Subcutaneous abdominal adipose tissue (tissue), 5 donors: ENCODE measurements around the gene FAM151A.

Experiments used
- H3K27ac ChIP-seq: one replicate; pipeline ENCODE4 v1.7.0; 2013; ENCODE audit warnings: low read depth, mild to moderate bottlenecking, inconsistent platforms, low read length, moderate library complexity
- H3K27me3 ChIP-seq, 5 donors: one replicate each; pipeline ENCODE4 v1.7.0; 2013; ENCODE audit warnings: low read length in 5 of 5, inconsistent platforms in 1 of 5; ENCODE audit not compliant: control insufficient read depth in 5 of 5, insufficient read depth in 4 of 5
- H3K36me3 ChIP-seq, 5 donors: one replicate each; pipeline ENCODE4 v1.7.0; 2013; ENCODE audit warnings: low read length in 5 of 5; ENCODE audit not compliant: control insufficient read depth in 5 of 5, insufficient read depth in 5 of 5
- H3K4me1 ChIP-seq, 5 donors: one replicate each; pipeline ENCODE4 v1.7.0; 2013; ENCODE audit warnings: low read length in 5 of 5, mild to moderate bottlenecking in 3 of 5, moderate library complexity in 1 of 5; ENCODE audit not compliant: control insufficient read depth in 5 of 5, insufficient read depth in 5 of 5
- H3K4me3 ChIP-seq, 5 donors: one replicate each; pipeline ENCODE4 v1.7.0; 2013; ENCODE audit warnings: low read length in 5 of 5, low read depth in 1 of 5
- H3K9ac ChIP-seq, 5 donors: one replicate each; pipeline ENCODE4 v1.7.0; 2013; ENCODE audit warnings: low read length in 5 of 5, mild to moderate bottlenecking in 4 of 5, moderate library complexity in 3 of 5
- H3K9me3 ChIP-seq, 5 donors: one replicate each; pipeline ENCODE4 v1.7.0; 2013; ENCODE audit warnings: low read length in 5 of 5; ENCODE audit not compliant: control insufficient read depth in 5 of 5
- donor health status: healthy.
- donor health status: healthy.
- donor health status: healthy.
- donor health status: healthy.
- donor health status: healthy.

Gene FAM151A

GRCh38 chr1:54580856-54581550 lies 42.3 kb downstream of the FAM151A start:
- Histone ChIP-seq H3K9me3 (no peaks in the 10 kb centered on the region), H3K36me3 (no peaks in the 10 kb centered on the region), H3K27ac (no peak overlapping the region), H3K4me1 (peaks cover 2 to 26% (median 17%) of the 10 kb centered on the region in 5 donors), H3K4me3 (no peak overlapping the region), H3K27me3 (no peaks in the 10 kb centered on the region), H3K9ac (peak overlapping the region in 2 of 5 donors; percentile 8 to 29)

DNA sequence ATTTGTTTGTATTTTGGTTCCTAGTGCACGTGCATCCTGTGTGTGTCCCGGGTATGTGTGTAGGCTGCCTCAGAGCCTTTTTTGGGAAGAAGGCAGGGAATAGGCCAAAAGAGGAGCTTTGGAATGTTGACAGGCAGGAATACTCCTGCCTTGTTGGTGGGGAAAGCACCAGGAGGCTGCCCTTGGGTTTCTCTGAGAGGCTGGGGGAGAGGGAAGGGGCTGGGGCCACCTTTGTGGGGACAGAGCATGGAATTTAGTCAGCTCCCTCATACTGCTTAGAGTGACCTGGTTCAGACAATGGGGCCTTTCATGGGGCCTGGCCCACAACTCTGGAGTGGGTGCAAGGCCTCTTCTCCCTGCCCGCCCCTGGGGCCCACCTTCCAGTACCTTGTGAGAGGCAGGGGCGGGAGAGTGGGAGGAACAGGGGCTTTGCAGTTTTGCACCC lies 44.0 kb downstream of the FAM151A start:
- Histone ChIP-seq H3K9me3 (no peaks in the 10 kb centered on the region), H3K4me1 (peaks cover 2 to 25% (median 17%) of the 10 kb centered on the region in 5 donors), H3K36me3 (no peaks in the 10 kb centered on the region), H3K27ac (no peak overlapping the region), H3K27me3 (no peaks in the 10 kb centered on the region), H3K9ac (no peak overlapping the region), H3K4me3 (no peak overlapping the region)

- Histone ChIP-seq H3K36me3 (no peaks in the 10 kb centered on the region), H3K9me3 (no peaks in the 10 kb centered on the region), H3K27me3 (no peaks in the 10 kb centered on the region), H3K9ac (no peak overlapping the region), H3K27ac (no peak overlapping the region), H3K4me1 (peaks cover 0 to 19% (median 8%) of the 10 kb centered on the region in 5 donors), H3K4me3 (no peak overlapping the region)
Measured at GRCh38 chr1:54577612-54578011, 45.7 kb downstream of the FAM151A start.

GRCh38 chr1:54575605-54576290 lies 47.6 kb downstream of the FAM151A start:
- Histone ChIP-seq H3K9ac (no peak overlapping the region), H3K4me1 (peaks cover 0 to 17% (median 9%) of the 10 kb centered on the region in 5 donors), H3K27me3 (no peaks in the 10 kb centered on the region), H3K9me3 (no peaks in the 10 kb centered on the region), H3K36me3 (no peaks in the 10 kb centered on the region), H3K4me3 (no peak overlapping the region), H3K27ac (no peak overlapping the region)

GRCh38 chr1:54575161-54575560 lies 48.2 kb downstream of the FAM151A start:
- Histone ChIP-seq H3K9me3 (no peaks in the 10 kb centered on the region), H3K9ac (no peak overlapping the region), H3K4me3 (no peak overlapping the region), H3K27me3 (no peaks in the 10 kb centered on the region), H3K4me1 (peaks cover 0 to 17% (median 9%) of the 10 kb centered on the region in 5 donors), H3K27ac (no peak overlapping the region), H3K36me3 (no peaks in the 10 kb centered on the region)

DNA sequence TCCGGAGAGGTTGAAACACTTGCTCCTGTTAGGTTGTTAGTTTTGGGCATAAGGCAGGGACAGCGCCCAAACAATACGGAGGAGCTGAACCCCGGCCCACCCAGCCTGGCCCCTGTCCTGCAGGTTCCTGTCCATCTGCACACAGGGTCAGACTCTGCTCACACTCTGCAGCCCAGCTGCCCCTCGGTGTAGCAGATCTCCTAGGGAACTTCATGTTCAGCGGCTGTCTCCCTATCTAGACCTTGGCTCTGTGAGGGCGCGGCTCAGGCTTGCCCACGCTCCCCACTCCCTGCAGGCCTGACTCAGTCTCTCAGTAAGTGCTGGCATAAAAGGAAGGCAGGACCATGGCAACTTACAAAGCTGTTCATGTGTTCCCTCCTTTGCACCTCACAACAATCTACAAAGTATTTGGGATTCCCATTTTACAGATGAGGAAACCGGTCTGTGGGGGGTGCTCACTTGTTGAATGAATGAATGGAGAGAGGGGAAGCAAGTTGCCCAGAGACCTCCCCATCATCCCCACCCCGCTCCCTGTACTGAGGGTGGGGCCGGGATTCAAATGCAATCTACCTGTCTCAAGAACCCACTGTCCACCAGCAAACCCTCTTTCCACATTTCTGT lies 49.1 kb downstream of the FAM151A start:
- Histone ChIP-seq H3K36me3 (no peaks in the 10 kb centered on the region), H3K9ac (no peak overlapping the region), H3K4me1 (peaks cover 0 to 17% (median 9%) of the 10 kb centered on the region in 5 donors), H3K27ac (no peak overlapping the region), H3K27me3 (no peaks in the 10 kb centered on the region), H3K9me3 (no peaks in the 10 kb centered on the region), H3K4me3 (no peak overlapping the region)

DNA sequence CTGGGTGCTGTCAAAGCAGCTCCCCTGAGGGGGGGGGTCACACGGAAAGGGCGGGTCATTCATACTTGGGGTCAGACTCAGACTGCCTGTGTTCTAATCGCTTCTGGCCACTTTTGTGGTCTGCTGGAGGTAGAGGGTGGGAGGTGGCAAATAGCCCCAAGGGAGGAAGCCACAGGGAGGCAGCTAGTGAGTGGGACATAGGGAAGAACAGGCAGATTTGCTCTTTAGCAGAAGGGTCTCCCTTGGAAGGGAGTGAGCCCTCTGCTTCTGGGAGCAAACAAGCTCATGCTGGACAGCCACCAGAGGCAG lies 50.8 kb downstream of the FAM151A start:
- Histone ChIP-seq H3K9me3 (no peaks in the 10 kb centered on the region), H3K4me3 (no peak overlapping the region), H3K9ac (no peak overlapping the region), H3K36me3 (no peaks in the 10 kb centered on the region), H3K27me3 (no peaks in the 10 kb centered on the region), H3K27ac (no peak overlapping the region), H3K4me1 (peaks cover 0 to 20% (median 12%) of the 10 kb centered on the region in 5 donors)

DNA sequence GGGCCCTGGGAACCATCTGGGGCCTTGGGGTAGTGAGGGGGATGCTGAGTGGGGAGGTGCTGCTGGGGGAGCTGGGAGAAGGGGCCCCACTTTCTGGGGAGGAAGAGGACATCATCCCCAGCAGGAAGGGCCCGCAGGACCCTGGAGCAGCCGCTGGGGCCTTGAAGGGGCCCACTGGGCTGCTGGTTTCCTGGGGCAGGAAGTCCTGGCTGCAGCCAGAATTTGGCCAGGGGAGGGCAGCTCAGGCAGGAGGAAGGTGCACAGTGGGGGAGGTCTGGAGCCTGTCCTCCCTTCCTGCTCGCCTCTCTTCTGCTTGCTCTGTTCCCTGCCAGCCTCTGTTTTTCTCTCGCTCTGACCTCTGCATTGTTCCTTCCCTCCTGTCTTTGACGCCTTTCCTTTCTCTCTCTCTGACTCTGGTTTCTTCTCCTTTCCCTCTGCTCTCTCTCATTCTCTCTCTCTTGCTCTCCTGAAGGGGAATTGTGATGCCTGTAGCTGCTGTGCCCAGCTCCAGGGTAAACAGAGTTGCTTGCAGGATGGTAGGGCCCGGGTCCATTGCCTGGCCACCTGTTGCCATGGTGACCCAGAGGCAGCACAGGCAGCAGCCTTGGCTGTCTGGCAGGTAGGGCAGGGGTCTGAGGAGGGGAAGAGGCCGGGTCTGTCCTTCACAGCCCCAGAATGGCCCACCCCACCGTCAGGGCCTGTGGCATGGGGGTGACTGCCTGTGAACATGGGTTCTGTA lies 51.4 kb downstream of the FAM151A start:
- H3K4me1 ChIP-seq, result peaks cover 0 to 20% (median 12%) of the 10 kb centered on the region in 5 donors
- H3K36me3 ChIP-seq, result no peaks in the 10 kb centered on the region
- H3K27ac ChIP-seq, result no peak overlapping the region
- H3K9me3 ChIP-seq, result no peaks in the 10 kb centered on the region
- no peak overlapping the region for H3K4me3 ChIP-seq
- H3K27me3 ChIP-seq, result no peaks in the 10 kb centered on the region
- H3K9ac ChIP-seq, result no peak overlapping the region

DNA sequence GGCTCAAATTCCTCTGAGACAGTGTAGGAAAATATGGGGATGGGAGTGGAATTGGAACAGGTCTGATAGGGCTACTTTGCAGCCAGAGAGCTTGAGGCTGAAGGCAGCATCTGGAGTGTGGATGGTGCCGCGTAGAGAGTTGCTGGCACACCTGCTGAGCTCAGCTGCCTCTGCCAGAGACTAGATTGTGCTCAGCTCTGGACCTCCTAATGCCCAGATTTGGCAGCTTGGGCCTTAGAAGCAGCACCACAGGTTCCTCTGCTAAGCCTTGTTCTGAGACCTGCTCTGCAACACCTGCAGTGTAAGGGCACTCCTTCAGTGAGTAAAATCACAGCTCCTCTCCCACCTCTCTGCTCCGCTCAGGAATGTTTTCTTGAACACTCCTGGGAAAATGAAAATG lies 52.0 kb downstream of the FAM151A start:
- peaks cover 0 to 20% (median 12%) of the 10 kb centered on the region in 5 donors for H3K4me1 ChIP-seq
- no peaks in the 10 kb centered on the region for H3K9me3 ChIP-seq
- no peak overlapping the region for H3K9ac ChIP-seq
- H3K27me3 ChIP-seq, result no peaks in the 10 kb centered on the region
- no peak overlapping the region for H3K27ac ChIP-seq
- no peak overlapping the region for H3K4me3 ChIP-seq
- no peaks in the 10 kb centered on the region for H3K36me3 ChIP-seq

- no peaks in the 10 kb centered on the region for H3K9me3 ChIP-seq
- H3K4me1 ChIP-seq, result peaks cover 0 to 20% (median 12%) of the 10 kb centered on the region in 5 donors
- no peaks in the 10 kb centered on the region for H3K36me3 ChIP-seq
- H3K27ac ChIP-seq, result no peak overlapping the region
- H3K27me3 ChIP-seq, result no peaks in the 10 kb centered on the region
- no peak overlapping the region for H3K9ac ChIP-seq
- no peak overlapping the region for H3K4me3 ChIP-seq
Measured at GRCh38 chr1:54570161-54570560, 53.2 kb downstream of the FAM151A start.
